Natural killer cell treated with Interleukin-12 subunit alpha and Interleukin-12 subunit beta and Interleukin-15 and Interleukin-18, amount 100 ng/mL, for 72 hours (primary cell): ENCODE data around the gene RNLS. TPM values are rescaled to one million over a fixed set of nuclear protein-coding genes. Genes with fewer than 3 reads are reported as not detected.

Source experiments
- ATAC-seq, 2 donors: fragments of 150-1000 bp; cut with Tn5 transposase in 1 of 2; sonication (Bioruptor Pico), chemical (Tn5 transposase) in 1 of 2; 2 replicates each; pipeline ENCODE4 v1.10.0; 2021
- DNase-seq: peaks from one replicate; pipeline ENCODE4 v3.0.0; 2022; ENCODE audit warnings: low spot score
- H3K27ac Mint-ChIP-seq, 2 donors: 1 replicate in 1 of 2; 2 replicates in 1 of 2; pipeline ENCODE4 v1.8.0; 2022; ENCODE audit warnings: mixed read lengths in 2 of 2, mild to moderate bottlenecking in 1 of 2, moderate library complexity in 1 of 2
- H3K27me3 Mint-ChIP-seq, 2 donors: 1 replicate in 1 of 2; 2 replicates in 1 of 2; pipeline ENCODE4 v1.8.0; 2022; ENCODE audit warnings: mixed read lengths in 2 of 2
- H3K36me3 Mint-ChIP-seq: one replicate; pipeline ENCODE4 v1.8.0; 2022; ENCODE audit warnings: mixed read lengths
- H3K4me1 Mint-ChIP-seq, 2 donors: 1 replicate in 1 of 2; 2 replicates in 1 of 2; pipeline ENCODE4 v1.8.0; 2022; ENCODE audit warnings: low read depth in 2 of 2, mixed read lengths in 2 of 2, mild to moderate bottlenecking in 1 of 2
- H3K4me3 Mint-ChIP-seq: one replicate; pipeline ENCODE4 v1.8.0; 2022; ENCODE audit warnings: mixed read lengths
- H3K9me3 Mint-ChIP-seq: 2 replicates; pipeline ENCODE4 v1.8.0; 2022; ENCODE audit warnings: mixed read lengths
- total RNA-seq, 2 donors: library from RNA; stranded (reverse); gene quantifications; one replicate each; pipeline ENCODE4 v1.2.3, GENCODE V29; 2022

RNLS gene
- total RNA-seq, 2 donors from 2014 or later, result 2.4 to 2.9 TPM

DNA sequence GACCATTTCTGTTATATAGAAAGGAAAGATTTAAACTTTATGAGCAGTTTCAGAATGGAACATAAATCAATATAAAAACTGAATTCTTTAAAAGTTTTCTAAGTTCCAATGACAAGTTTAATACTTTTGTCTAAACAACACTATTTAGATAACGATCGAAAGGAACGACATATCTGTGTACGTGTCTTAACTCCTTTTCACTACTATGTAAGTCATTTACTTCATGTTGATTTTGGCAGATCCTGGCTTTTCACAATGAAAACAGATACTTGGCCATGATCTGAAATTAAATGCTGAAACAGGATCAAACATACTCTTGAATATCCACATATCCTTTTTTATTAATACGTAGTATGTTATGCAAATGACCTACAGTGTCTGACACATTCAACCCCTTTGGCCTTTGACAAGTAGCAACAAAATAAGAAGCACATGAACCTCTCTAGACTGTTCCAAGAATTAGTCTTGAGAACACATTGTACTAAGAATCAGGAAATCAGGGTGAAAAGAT, 41.9 kb downstream of the RNLS start:
- Mint-ChIP-seq H3K4me3 (no peak overlapping the region), H3K4me1 (no peaks in the 10 kb centered on the region)

DNA sequence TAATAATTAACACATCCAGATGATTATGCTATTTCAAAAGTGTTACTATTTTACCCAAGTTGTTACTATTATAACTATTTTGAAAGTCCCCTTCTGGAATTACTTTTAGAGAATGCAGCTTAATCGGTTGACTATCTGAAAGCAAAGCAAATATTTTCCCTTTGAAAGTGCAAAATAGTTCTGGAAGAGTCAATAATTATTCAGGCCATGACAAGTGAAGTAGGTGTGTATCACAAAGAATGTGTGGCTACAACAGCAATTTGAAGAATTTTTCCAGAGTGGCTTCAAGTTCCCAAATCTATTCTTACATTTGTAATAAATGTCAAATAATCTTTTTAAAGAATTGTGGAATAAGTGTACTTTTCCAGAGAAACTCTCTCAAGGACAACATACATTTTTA, 42.8 kb downstream of the RNLS start:
- no peaks in the 10 kb centered on the region for H3K4me1 Mint-ChIP-seq
- H3K27me3 Mint-ChIP-seq, result peaks cover 0 to 6% of the 10 kb centered on the region in 2 donors
- no peak overlapping the region for H3K27ac Mint-ChIP-seq
- H3K4me3 Mint-ChIP-seq, result no peak overlapping the region
- H3K9me3 Mint-ChIP-seq, result no peaks in the 10 kb centered on the region
- H3K36me3 Mint-ChIP-seq, result no peaks in the 10 kb centered on the region
- DNase-seq (no peak), ATAC-seq (no peak)

More for the DNA sequence above, 41.9 kb downstream of the RNLS start:
- H3K27ac Mint-ChIP-seq, result no peak overlapping the region
- ATAC-seq (no peak), DNase-seq (no peak)
- no peaks in the 10 kb centered on the region for H3K9me3 Mint-ChIP-seq
- no peaks in the 10 kb centered on the region for H3K36me3 Mint-ChIP-seq
- H3K27me3 Mint-ChIP-seq, result peaks cover 0 to 5% of the 10 kb centered on the region in 2 donors

DNA sequence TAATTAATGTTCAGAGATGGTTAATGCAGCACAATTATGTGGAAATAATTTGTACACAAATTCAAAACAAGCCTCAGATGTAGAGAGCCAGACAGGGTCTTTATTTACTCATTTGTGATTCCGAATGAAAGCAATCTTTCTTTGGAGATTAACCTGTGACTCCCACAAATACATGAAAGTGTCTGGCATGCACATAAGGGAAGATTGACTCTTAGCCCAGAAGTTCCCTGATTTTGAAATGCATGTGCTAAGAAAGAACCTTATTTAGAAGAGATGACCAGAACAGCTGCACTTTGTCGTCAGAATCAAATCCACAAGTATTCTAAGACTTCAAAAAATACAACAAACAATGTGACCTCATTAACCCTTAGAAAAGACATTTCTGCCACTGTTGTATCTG, 45.1 kb downstream of the RNLS start:
- Mint-ChIP-seq H3K27ac (no peak overlapping the region), H3K27me3 (peaks cover 8 to 15% of the 10 kb centered on the region in 2 donors), H3K4me1 (no peaks in the 10 kb centered on the region), H3K36me3 (no peaks in the 10 kb centered on the region), H3K4me3 (no peak overlapping the region), H3K9me3 (no peaks in the 10 kb centered on the region)
- no peak for DNase-seq
- ATAC-seq, result no peak

DNA sequence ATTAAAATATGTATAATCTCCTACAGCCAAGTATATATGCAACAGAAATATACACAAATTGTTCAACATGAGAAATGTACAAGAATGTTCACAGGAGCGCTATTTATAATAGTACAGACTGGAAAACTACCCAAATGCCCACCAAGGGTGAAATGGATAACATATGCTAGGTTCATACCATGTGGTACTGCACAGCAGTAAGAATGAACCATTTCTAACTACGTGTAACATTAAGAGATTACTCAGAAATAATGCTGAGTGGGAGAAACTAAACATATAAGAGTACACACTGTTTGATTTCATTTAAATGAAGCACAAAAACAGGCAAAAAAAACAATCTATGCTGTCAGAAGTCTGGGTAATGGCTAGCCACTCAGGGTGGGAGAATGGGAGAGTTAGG, 45.8 kb downstream of the RNLS start:
- DNase-seq, result no peak
- Mint-ChIP-seq H3K27me3 (peaks cover 8 to 15% of the 10 kb centered on the region in 2 donors), H3K9me3 (no peaks in the 10 kb centered on the region), H3K4me1 (no peaks in the 10 kb centered on the region), H3K36me3 (no peaks in the 10 kb centered on the region), H3K4me3 (no peak overlapping the region), H3K27ac (no peak overlapping the region)
- ATAC-seq, result no peak

DNA sequence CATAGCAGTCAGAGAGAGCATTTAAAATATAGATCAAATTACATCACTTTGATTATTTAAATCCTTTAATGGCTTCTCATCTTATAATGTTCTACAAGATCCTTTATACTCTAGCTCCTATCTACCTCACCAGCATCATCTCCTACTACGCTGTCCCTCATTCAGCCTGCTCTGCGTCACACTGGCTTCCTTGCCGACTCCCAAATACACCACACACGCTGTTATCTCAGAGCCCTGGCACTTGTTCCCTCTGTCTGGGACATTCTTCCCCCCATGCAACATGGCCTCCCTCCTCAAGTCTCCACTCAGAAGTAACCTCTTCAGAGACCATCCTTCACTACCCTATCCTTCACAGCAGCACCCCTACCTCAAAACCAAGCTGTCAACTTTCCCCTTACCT, 46.7 kb downstream of the RNLS start:
- Mint-ChIP-seq H3K27me3 (peaks cover 8 to 15% of the 10 kb centered on the region in 2 donors), H3K4me1 (no peaks in the 10 kb centered on the region), H3K4me3 (no peak overlapping the region), H3K27ac (no peak overlapping the region), H3K36me3 (no peaks in the 10 kb centered on the region), H3K9me3 (no peaks in the 10 kb centered on the region)
- ATAC-seq (no peak), DNase-seq (no peak)

- H3K27ac Mint-ChIP-seq, result no peak overlapping the region
- no peak for ATAC-seq
- DNase-seq, result no peak
- H3K36me3 Mint-ChIP-seq, result no peaks in the 10 kb centered on the region
- no peaks in the 10 kb centered on the region for H3K4me1 Mint-ChIP-seq
- no peak overlapping the region for H3K4me3 Mint-ChIP-seq
- H3K27me3 Mint-ChIP-seq, result peaks cover 8 to 15% of the 10 kb centered on the region in 2 donors
- H3K9me3 Mint-ChIP-seq, result no peaks in the 10 kb centered on the region
Measured at GRCh38 chr10:88534072-88534665, 48.9 kb downstream of the RNLS start.

- Mint-ChIP-seq H3K9me3 (no peaks in the 10 kb centered on the region), H3K27ac (no peak overlapping the region), H3K4me1 (no peaks in the 10 kb centered on the region), H3K27me3 (peaks cover 8 to 12% of the 10 kb centered on the region in 2 donors), H3K4me3 (no peak overlapping the region), H3K36me3 (no peaks in the 10 kb centered on the region)
- DNase-seq, result no peak
- ATAC-seq, result no peak
Measured at GRCh38 chr10:88531392-88532052, 51.6 kb downstream of the RNLS start.

GRCh38 chr10:88530629-88531391, 52.3 kb downstream of the RNLS start:
- Mint-ChIP-seq H3K27me3 (peaks cover 8 to 9% of the 10 kb centered on the region in 2 donors), H3K4me1 (no peaks in the 10 kb centered on the region), H3K27ac (no peak overlapping the region), H3K4me3 (no peak overlapping the region), H3K36me3 (no peaks in the 10 kb centered on the region), H3K9me3 (no peaks in the 10 kb centered on the region)
- DNase-seq (no peak), ATAC-seq (no peak)

GRCh38 chr10:88530093-88530492, 53.0 kb downstream of the RNLS start:
- Mint-ChIP-seq H3K27me3 (peaks cover 8% of the 10 kb centered on the region in 2 donors), H3K36me3 (no peaks in the 10 kb centered on the region), H3K27ac (no peak overlapping the region), H3K4me3 (no peak overlapping the region), H3K9me3 (no peaks in the 10 kb centered on the region), H3K4me1 (no peaks in the 10 kb centered on the region)
- ATAC-seq (no peak), DNase-seq (no peak)

DNA sequence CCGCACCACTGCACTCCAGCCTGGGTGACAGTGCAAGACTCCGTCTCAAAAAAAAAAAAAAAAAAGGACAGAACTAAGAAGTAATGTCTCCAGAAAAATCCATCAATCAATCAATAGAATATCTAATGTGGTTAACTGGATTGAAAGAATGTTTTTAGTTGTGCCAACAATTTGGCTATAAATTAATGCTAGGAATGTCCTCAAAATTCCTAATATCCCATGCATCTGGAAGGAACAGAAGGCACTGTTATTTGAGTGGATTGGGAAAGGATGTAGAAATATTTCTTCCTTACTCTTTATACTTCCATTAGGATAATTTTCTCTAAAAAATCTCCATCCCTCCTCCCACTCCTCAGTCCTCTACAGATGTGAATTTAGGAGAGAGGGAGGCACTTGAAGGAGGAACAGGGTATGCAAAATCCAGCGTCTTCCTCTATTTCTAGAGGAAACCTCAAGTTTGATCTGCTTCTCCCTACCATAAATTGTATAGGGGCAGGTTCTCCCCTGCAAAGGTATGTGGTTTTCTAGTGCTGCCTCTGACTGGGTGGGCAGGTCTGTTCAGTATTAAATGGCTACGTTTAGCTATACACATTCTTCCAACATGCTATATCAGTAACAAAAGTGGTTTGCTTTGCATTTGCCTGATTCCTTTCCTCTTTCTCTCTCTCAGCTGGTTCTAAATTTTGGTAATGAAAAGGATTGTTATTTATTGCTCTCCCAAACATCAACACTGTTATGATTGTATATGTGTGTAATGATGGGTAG, 54.1 kb downstream of the RNLS start:
- Mint-ChIP-seq H3K27ac (no peak overlapping the region), H3K36me3 (no peaks in the 10 kb centered on the region), H3K4me1 (no peaks in the 10 kb centered on the region), H3K27me3 (peaks cover 6 to 8% of the 10 kb centered on the region in 2 donors), H3K4me3 (no peak overlapping the region), H3K9me3 (no peaks in the 10 kb centered on the region)
- no peak for DNase-seq
- no peak for ATAC-seq

GRCh38 chr10:88528201-88528600, 54.9 kb downstream of the RNLS start:
- DNase-seq (no peak), ATAC-seq (no peak)
- no peaks in the 10 kb centered on the region for H3K36me3 Mint-ChIP-seq
- H3K9me3 Mint-ChIP-seq, result no peaks in the 10 kb centered on the region
- no peaks in the 10 kb centered on the region for H3K4me1 Mint-ChIP-seq
- no peak overlapping the region for H3K27ac Mint-ChIP-seq
- peaks cover 0 to under 1% of the 10 kb centered on the region in 2 donors for H3K27me3 Mint-ChIP-seq
- H3K4me3 Mint-ChIP-seq, result no peak overlapping the region

- H3K9me3 Mint-ChIP-seq, result no peaks in the 10 kb centered on the region
- no peak overlapping the region for H3K4me3 Mint-ChIP-seq
- no peaks in the 10 kb centered on the region for H3K4me1 Mint-ChIP-seq
- ATAC-seq, result no peak
- H3K27me3 Mint-ChIP-seq, result no peaks in the 10 kb centered on the region
- DNase-seq, result no peak
- H3K27ac Mint-ChIP-seq, result no peak overlapping the region
- no peaks in the 10 kb centered on the region for H3K36me3 Mint-ChIP-seq
Measured at GRCh38 chr10:88527245-88527644, 55.9 kb downstream of the RNLS start.

- no peak for ATAC-seq
- no peak overlapping the region for H3K4me3 Mint-ChIP-seq
- no peaks in the 10 kb centered on the region for H3K4me1 Mint-ChIP-seq
- H3K9me3 Mint-ChIP-seq, result no peaks in the 10 kb centered on the region
- no peaks in the 10 kb centered on the region for H3K27me3 Mint-ChIP-seq
- H3K36me3 Mint-ChIP-seq, result no peaks in the 10 kb centered on the region
- no peak overlapping the region for H3K27ac Mint-ChIP-seq
- no peak for DNase-seq
Measured at GRCh38 chr10:88526501-88527105, 56.5 kb downstream of the RNLS start.
